WTC11 (cell line): Measurements from ENCODE around the gene ABTB2.

ENCODE experiments used
- CTCF ChIP-seq: fragments of 200-600 bp; IDR thresholded peaks from 2 replicates; pipeline ENCODE4 v1.8.0; 2022; ENCODE audit warnings: antibody characterized with exemption
- ESRRA ChIP-seq: sonication (generic); formaldehyde crosslinking; IDR thresholded peaks from 2 replicates; pipeline ENCODE4 v1.8.1; 2022; ENCODE audit warnings: mild to moderate bottlenecking, missing genetic modification reagents, borderline replicate concordance
- FOXK1 ChIP-seq: sonication (generic); formaldehyde crosslinking; IDR thresholded peaks from 2 replicates; pipeline ENCODE4 v1.8.0; 2022; ENCODE audit warnings: mild to moderate bottlenecking, moderate library complexity, missing genetic modification reagents
- MAX ChIP-seq: sonication (generic); formaldehyde crosslinking; IDR thresholded peaks from 2 replicates; pipeline ENCODE4 v1.8.0; 2022; ENCODE audit warnings: mild to moderate bottlenecking, missing genetic modification reagents
- TF ChIP-seq, protein P1 (sequence below): sonication (generic); formaldehyde crosslinking; IDR thresholded peaks from 2 replicates; pipeline ENCODE4 v1.8.1; 2023; ENCODE audit warnings: mild to moderate bottlenecking, missing genetic modification reagents, borderline replicate concordance
- TF ChIP-seq, protein P2 (sequence below): sonication (generic); formaldehyde crosslinking; IDR thresholded peaks from 2 replicates; pipeline ENCODE4 v1.8.1; 2023; ENCODE audit warnings: mild to moderate bottlenecking, moderate library complexity, missing genetic modification reagents

GRCh38 chr11:34180040-34180813 is 177.6 kb downstream of the ABTB2 start:
- TF ChIP-seq MAX (CRISPR knock-in tag): no peak
- TF ChIP-seq CTCF: no peak
- no peak for TF ChIP-seq ESRRA (CRISPR knock-in tag)
- TF ChIP-seq, protein P1, sequence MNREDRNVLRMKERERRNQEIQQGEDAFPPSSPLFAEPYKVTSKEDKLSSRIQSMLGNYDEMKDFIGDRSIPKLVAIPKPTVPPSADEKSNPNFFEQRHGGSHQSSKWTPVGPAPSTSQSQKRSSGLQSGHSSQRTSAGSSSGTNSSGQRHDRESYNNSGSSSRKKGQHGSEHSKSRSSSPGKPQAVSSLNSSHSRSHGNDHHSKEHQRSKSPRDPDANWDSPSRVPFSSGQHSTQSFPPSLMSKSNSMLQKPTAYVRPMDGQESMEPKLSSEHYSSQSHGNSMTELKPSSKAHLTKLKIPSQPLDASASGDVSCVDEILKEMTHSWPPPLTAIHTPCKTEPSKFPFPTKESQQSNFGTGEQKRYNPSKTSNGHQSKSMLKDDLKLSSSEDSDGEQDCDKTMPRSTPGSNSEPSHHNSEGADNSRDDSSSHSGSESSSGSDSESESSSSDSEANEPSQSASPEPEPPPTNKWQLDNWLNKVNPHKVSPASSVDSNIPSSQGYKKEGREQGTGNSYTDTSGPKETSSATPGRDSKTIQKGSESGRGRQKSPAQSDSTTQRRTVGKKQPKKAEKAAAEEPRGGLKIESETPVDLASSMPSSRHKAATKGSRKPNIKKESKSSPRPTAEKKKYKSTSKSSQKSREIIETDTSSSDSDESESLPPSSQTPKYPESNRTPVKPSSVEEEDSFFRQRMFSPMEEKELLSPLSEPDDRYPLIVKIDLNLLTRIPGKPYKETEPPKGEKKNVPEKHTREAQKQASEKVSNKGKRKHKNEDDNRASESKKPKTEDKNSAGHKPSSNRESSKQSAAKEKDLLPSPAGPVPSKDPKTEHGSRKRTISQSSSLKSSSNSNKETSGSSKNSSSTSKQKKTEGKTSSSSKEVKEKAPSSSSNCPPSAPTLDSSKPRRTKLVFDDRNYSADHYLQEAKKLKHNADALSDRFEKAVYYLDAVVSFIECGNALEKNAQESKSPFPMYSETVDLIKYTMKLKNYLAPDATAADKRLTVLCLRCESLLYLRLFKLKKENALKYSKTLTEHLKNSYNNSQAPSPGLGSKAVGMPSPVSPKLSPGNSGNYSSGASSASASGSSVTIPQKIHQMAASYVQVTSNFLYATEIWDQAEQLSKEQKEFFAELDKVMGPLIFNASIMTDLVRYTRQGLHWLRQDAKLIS (CRISPR knock-in tag): no peak
- TF ChIP-seq, protein P2, sequence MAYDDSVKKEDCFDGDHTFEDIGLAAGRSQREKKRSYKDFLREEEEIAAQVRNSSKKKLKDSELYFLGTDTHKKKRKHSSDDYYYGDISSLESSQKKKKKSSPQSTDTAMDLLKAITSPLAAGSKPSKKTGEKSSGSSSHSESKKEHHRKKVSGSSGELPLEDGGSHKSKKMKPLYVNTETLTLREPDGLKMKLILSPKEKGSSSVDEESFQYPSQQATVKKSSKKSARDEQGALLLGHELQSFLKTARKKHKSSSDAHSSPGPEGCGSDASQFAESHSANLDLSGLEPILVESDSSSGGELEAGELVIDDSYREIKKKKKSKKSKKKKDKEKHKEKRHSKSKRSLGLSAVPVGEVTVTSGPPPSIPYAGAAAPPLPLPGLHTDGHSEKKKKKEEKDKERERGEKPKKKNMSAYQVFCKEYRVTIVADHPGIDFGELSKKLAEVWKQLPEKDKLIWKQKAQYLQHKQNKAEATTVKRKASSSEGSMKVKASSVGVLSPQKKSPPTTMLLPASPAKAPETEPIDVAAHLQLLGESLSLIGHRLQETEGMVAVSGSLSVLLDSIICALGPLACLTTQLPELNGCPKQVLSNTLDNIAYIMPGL (CRISPR knock-in tag): no peak
- TF ChIP-seq FOXK1 (CRISPR knock-in tag): no peak
